Measurements from ENCODE around the gene ITPRID1.
A peak's percentile ranks its signal among the peaks of the same experiment; 100 is the strongest.

ITPRID1 gene

DNA sequence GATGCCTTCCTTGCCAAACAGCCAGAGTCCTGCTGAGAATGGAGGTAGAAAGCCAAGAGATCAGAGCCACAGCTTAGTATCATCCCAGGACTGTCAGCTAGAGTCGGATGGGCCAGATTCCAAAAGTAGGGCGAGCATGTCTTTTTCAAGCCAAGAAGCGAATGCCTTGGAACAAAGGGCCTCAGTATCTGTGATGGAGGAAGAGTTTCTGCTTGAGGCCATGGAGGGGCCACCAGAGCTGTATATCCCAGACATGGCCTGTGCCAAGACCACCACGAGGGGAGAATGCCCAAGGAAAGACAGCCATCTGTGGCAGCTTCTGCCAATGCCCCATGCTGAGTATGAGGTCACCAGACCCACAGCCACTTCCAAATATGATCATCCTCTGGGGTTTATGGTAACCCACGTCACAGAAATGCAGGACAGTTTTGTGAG lies 128.8 kb downstream of the ITPRID1 start:
- DNase-seq = no peak

DNA sequence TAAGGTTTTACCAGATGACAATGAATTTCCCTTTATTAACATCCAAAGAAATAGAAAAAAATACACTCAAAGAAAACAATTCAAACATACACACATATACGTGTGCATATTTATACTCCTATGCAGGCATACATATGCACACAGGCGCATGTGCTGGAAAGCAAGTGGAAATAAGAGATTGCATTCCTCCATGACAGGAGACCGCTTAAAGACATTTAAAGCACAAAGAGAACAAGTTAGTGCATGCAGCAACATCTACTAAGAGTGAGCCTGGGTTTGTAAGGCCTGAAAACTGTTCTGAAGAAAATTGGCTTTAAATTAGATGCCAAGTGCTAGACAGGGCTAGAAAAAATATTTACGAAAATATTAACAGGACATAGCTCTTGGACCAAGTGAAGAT lies 133.1 kb downstream of the ITPRID1 start:
- DNase-seq = no peak

DNA sequence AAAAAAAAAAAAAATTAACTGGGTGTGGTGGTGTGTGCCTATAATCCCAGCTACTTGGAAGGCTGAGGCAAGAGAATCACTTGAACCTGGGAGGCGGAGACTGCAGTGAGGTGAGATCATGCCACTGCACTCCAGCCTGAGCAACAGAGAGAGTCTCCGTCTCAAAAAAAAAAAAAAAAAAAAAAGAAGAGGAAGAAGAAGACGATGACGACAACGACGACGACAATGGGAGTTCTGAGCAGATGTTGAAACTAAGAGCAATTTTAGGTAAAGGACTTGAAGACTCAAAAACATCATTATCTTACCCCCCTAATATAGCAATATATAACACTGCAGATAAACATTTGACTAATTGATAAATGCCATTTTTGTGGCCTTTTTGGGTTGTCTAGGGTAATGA lies 133.6 kb downstream of the ITPRID1 start:
- DNase-seq = no peak

DNA sequence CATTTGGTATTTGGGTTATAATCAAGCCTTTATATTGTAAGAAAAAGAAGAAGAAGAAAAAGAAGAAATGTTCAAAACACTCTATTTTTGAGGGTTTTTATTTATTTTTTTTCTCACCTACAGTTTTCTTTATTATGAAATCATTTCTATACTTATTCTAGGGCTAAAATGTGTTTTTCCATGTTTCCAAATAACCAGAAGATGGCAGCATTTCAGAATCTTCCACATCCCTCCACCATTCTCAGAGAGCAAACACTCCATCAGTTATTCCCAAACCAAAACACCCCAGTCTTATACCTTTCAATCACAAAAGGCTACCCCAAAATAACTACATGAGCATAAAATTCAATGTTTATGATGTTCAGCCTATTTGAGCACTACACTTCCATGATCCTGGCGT lies 134.4 kb downstream of the ITPRID1 start:
- peak; percentile 65 for DNase-seq

DNA sequence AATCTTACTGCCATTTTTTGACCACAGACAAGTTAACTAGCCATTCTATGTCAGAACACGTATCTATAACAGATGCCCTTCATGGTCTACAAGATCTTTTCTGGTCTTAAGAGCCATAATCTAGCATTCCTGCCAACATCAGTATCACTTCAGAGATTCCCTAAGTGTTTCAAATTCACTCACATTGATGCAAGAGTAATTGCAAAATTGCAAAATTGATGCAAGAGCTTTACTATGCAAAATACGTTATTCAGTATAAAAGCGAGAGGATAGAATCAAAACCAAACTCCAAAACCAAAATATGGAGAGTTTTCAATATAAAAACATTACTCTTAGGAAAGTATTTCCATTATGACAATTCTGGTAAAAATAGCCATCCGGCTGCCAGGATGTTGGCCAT lies 135.0 kb downstream of the ITPRID1 start:
- DNase-seq = no peak

DNA sequence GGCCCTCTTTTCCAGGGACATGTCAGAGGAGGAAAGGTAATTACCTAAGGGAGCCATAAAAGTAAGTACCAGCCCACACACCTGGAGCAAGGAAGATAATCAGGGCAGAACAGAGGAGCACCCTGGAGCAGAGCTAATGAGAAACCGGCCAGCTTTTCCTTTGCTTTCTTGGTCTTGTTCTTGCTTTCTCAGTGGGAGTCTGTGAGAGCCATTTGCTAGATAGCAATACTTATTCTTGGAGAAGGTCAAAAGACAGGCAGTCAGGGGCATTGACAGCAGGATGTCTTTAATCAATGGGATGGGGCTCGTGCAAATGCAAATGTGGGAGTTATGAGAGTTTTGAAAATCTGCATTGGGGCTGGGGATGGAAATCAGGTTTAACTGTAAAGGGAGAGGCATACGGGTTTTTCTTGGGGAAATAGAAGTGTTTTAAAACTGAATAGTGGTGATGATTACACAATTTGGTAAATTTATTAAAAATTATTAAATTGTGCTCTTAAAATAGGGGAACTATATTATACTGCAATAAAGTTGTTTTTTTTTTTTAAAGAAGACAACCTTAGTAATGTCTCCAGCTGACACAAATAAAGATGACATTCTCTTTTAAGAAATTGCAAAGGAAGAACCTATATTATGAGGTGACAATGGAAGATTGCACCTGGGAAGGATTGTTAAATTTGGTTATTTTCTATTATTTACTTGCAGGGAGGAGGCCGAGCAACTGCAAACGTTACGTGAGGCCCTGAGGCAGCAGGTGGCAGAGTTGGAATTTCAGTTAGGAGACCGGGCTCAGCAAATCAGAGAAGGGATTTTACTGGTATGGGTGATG lies 137.6 kb downstream of the ITPRID1 start:
- DNase-seq = no peak

DNA sequence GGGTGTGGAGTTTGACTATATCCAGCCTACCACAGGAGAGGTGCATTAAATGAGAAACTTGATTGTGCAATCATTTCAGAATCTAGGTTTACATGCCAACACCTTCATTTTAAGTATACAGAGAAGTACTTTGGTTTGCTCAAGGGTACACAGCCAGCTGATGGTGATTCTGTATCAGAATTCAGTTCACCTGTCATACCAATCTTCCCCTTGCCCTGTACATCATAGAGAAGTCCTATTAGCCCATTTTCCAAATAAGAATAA lies 138.1 kb downstream of the ITPRID1 start:
- no peak for DNase-seq

DNA sequence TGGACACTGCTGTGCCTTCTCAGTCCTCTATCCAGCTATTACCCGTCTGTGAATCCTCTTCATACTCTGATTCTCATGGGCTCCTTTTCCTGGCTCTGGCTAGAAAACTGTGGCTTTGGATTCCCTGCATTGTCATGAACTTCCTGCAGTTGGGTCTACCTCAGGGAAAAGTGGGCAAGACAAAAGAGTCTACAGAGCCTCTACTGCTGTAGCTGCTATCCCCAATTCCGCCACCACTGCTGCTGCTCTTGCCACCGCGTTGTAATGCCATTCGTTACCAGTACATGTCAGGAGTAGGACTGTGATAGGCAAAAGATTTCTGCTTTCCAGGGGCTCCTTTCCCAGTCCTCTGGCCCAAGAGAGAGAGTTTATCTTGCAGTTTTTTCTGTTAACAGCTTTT lies 149.2 kb downstream of the ITPRID1 start:
- DNase-seq = peak; percentile 30

DNA sequence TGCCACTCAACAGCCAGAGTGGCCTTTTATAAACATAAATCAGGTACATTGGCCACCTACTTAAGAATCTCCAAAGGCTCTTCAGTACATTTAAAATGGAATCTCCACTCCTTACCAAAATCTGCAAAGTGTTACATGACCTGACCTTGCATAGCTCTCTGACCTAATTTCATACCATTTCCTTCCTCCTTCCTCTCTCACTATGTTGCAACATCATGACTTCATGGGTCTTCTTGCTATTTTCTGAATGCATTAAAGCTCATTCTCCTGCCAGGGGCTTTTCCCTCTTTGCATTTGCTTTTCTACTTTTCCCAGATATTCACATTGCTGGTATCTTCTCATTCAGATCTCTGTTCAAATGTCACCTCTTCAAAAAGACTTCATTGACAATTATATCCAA lies 151.0 kb downstream of the ITPRID1 start:
- DNase-seq = no peak

DNA sequence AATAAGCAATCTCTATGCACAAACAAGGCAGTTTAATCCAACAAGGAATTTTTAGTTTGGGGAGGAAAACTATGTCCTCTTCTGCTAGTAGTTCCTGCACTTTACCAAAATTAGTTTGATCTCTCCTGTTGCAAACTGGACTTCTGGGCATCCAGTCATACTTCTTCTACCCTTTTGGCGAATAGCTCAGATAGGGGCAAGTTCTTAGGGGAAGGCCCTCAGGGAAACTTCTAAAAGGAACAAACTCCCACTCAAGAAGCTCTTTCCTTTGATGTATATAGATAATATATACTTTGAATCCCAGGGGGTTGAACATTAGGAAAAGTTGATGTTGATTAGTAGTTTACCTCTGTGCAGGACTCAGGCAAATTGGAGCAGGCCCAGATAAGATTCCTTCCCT lies 151.7 kb downstream of the ITPRID1 start:
- DNase-seq = no peak

DNA sequence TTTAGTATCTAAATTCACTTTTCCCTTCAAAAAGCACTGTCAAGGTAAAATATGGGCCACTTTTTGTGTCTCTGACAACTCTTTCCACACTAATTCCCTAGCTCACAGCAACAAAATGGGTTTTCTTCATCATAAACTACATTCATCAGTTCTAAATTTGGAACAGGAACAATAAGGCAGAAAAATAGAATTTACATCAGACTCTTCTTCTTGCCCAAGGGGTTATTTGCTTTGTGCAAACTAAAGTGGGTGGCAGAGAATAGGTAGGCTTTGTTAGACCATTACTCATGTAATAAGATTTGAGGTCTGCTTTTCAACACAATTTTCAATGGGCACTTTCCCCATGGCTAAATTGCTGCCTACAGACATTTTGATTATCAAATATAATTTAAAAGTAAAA lies 155.6 kb downstream of the ITPRID1 start:
- no peak for DNase-seq

DNA sequence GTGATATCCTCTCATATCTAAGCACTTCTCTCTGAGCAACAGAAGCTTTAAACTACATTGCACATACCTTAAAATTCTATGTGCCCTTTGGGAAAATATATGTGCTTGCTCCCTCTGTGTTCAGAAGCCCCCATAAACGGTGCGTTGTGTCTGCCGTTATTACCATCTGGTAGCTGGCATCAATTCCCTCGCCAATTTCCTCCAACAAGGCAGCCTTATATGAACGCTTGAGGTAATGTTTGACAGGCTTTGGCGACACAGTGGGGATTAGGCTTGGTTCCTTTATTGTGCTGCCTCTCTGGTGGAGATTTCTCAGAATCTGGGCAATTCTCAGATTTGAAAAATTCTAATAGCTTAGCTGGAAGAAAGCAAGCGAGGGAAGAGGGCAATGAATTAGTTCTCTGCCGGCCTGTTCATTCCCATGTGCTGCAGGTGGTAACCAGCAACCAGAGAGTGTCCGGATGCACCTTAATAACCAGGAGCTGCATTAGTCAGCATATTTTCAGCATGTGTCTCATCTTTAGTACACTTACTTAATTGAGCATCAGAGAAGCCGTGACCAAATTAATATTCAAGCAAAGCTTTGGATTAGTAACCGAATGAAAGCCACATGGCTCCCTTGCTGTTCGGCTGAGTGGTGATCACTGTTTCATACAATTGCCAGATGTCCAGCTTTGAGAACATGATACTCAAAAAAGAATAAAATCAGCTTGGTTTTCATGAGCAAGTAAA lies 165.8 kb downstream of the ITPRID1 start:
- DNase-seq = no peak

DNA sequence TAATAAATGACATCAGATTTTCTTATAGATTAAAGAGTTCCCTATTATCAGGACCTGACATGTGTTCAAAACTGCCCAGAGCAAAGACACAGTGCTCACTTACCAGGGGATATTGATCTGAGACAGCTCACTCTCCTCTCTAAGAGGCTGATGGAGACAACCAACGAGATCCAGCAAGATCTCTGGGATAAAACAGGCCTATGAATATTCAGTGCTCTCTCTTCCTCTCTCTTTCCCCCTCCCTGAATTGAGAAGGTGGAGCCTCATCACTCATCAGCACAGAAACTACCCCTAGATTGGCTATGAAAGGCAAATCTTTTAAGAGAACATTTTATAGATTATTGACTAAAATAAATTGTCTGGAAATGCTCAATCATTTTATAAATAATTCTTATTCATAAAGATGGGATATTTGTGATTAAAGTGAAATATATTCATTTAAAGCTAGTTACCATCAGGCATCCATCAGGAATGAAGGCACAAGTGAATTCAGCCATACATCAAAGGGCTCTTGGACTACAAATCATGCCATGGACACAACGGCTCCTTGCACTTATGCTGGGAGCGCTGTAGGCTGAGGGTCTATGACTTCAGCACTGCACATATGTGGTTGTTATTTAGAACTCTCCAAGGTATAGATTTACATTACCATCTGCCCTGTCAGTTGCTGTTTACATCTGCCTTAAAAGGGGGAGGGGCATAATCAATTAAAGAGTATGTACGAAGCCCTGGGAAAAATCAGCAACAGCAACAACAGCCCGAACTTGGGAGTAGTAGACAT lies 169.7 kb downstream of the ITPRID1 start:
- DNase-seq = no peak

DNA sequence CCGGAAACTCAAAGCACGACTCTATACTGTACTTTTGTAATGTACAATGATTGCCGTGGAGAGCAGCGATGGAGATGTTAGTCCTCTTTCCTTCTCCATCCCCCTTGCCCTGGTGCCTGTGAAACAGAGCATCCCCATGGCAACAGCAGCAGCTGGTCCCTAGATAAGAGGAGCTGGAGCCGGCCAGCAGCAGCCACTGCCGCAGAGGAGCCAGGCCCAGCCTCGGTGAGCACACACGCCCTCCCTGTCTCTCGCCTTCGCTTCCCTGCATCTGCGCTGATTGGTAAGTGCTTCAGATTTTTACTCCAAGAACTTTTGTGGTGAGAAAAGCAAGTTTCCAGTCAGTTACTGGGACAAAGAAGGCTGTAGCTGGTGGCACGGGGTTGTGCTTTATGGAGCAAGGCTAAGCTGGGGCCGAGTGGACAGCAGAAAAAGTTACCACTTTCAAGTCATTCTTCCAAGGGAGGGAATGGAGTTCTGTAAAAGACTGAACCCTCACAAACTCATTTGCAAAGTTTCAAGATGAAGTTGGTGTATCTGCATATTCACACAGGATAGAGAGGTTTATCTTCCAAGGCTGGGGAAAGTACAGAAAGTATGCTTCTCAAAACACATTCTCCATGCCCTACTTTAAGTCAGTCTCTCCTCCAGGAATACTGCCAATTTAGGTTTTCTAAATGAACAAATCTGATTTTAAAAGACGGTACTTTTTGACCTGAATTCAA lies 173.3 kb downstream of the ITPRID1 start, which contains the start of gene PPP1R17:
PPP1R17 (plus strand) TSS at position 192 of the 725 bp plus-strand sequence. CDS start 5,227 bp downstream, outside the sequence.
- DNase-seq = peak; percentile 23

DNA sequence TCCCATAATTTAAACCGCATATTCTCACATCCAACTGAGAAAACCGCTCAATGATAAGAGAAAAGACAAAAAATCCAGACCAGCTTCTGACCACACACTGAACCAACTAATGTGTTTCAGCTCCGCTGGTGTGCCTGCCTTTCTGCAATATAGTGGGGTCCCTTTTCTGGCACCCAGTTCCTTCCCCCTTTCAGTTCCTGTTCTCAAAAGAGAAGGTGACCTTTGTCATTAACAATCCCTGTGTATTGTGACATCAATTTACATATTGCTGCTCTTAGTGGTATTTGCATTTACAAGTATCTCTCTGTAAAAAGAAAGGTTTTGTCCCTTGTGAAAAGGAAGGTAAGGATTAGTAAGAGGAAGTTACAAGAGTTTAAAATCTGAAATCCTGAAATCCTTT lies 174.5 kb downstream of the ITPRID1 start:
- no peak for DNase-seq

DNA sequence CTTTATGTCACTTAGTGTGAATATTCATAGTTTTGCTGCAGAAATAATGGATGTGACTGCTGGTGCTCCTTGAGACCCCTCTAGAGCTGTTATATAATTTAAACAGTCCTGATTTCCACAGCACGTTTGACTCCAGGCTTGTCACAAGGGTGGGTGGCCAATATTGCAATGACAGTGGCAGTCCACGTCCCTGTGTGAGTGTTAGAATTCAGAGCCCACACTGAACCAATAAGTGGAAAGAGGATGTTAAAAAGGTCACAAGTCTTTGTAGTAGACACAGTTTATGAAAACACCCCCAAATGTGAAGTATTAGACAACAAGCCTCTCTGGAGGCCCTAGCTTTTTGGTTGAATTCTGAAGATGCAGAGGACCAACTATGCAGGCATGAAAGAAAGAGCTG lies 175.1 kb downstream of the ITPRID1 start:
- no peak for DNase-seq

DNA sequence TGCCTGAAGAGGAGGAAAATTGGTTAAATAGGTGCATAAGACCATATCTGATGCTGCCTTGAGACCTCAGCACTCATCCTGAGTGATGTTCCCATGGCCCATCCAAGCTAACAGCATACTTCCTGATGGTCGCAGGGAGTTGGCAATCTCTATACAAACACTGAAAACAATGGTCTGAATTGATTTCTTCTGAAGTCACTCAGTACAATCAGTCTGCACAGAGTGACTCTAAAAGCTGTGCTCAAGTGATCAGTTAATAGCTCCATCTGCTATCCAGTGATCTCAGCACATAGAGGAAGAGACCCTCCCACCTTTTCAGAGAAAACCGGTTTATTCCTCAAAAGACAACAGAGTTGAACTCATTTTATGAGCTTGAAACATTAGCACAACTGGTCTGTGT lies 177.0 kb downstream of the ITPRID1 start:
- no peak for DNase-seq

DNA sequence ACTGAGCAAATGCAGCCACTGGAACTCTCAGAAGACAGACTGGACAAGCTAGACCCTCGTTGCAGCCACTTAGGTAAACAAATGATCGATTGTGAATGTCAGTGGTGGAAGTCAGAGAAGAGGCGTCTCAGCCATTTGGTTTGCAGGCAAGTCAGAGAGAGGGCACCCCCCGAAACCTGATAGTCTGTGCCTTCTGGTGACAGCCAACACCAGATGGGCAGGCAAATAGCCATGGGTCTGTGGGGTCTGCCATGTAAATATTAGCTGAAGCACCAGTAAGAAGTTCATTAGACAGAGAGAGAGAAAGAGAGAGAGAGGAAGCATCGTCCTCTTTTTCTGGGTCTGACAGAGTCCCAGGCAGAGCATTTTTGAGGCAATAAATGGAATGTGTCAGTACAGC lies 178.6 kb downstream of the ITPRID1 start:
- no peak for DNase-seq

DNA sequence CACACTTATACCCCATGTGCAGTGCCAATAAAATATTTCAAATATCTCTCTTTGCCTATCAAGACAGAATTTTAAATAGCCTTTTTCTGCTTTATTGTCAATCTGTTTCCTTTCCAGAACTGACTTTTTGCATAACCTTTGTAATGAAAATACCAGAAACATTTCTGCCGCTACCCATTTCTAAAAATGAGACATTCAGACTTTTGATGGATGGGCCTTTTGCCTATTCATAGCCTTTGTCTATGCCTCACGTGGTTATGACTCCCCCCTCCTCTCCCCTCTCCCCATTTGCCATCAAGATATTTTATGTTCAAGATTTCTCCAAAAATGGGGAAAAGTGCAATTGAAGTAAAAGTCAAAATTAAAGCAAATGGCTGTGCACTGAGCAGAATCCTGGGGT lies 179.0 kb downstream of the ITPRID1 start:
- DNase-seq = no peak

DNA sequence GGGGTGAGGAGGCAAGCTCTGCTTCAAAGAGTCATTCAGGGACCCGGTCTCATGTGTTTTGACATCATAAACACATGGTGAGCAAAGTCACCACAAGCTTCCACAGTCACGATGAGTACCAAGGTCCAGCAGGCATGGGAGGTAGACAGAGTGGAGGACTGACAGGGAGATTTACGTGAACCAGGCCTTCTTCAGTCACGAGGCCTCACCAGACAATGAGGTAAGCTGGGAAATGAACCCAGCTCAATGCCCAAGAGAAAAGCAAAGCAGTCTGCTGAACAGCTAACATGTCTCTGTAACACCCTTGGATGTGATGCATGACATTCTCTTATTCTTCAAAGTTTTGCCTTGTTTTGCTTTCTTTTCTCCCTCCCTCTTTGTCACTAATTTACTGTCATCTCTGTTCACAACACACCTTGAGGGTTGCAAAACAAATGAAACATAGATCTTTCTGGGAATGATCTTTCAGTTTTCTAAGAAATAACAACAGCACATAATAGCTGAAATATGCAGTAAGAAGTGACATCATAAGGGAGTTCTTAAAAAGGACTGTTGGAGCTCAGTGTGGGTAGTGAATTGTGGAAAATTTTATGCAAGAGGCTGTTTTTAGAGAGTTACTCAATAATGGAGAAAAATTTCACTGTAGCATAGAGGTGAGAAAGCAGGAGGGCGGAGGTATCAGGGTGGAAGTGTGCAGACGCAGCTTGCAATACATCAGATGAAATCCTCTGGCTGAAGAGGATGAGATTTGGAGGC lies 182.1 kb downstream of the ITPRID1 start:
- no peak for DNase-seq

DNA sequence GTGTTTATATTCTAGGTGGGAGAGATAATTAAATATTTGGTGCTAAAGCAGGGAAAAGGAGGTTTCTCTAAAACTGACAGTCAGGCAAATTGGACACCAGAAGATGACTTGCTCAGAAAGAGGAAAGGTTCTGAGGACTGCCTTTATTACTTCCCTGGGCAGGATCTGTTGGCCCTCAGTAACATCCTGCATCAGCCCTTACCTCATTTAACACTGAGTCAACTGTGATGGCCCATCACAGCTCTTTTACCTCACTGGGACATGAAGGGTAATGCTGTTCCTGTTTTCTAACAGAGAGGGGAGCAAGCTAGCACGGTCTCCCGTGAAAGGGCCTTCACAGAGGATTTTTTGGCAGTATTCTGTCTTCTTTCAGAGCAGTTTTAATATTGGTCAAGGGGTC lies 185.2 kb downstream of the ITPRID1 start:
- DNase-seq = no peak

DNA sequence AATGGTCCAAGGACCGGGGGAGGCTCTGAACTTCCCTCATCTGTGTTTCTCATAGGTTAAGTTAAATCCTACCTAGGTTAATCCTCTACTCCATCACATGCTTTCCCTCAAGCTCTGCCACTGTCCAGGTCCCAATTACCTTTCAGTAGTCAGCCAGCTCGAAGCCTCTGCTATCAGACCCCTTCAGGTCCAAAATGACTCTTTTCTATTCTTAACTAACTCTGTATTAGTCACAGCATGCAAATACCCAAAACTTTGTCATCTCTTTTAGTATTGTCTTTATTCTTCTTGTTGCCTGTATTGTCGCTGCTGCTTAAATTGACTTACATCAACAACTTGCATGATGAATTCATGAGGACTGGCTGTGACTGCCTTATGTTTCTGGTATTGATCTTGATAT lies 188.5 kb downstream of the ITPRID1 start:
- no peak for DNase-seq
